HG02642 (cell line): ENCODE results near the gene KRTAP2-4.
"Not testable (repeated sequence)": the region's sequence is repeated elsewhere in the genome, so short reads cannot be mapped to it uniquely, and the experiment has no call there.

Experiments
- ATAC-seq: cut with Tn5 transposase; IDR thresholded peaks from one replicate; pipeline ENCODE4 v1.9.1; 2021; ENCODE audit warnings: mild to moderate bottlenecking; ENCODE audit not compliant: unreplicated experiment, poor library complexity

KRTAP2-4 gene

GRCh38 chr17:41040783-41041571 is 24.7 kb downstream of the KRTAP2-4 start, which contains the start of gene KRTAP1-1:
TSS of gene KRTAP1-1 (minus strand) at chr17:41041450. CDS start at chr17:41041397, 53 bp downstream.
- not testable (repeated sequence) for ATAC-seq

- no peak for ATAC-seq
These were observed 27.8 kb downstream of the KRTAP2-4 start for GRCh38 chr17:41037853-41038350.

- not testable (repeated sequence) for ATAC-seq
These were observed 31.2 kb downstream of the KRTAP2-4 start, which contains the start of gene KRTAP1-3 for GRCh38 chr17:41034346-41034935. TSS of gene KRTAP1-3 (minus strand) at chr17:41034874. CDS start at chr17:41034821, 53 bp downstream.

- no peak for ATAC-seq
These were observed 35.9 kb downstream of the KRTAP2-4 start, which contains the start of gene KRTAP1-4 for GRCh38 chr17:41029633-41030245. TSS of gene KRTAP1-4 (minus strand) at chr17:41030195. CDS start at chr17:41030078, 117 bp downstream.

GRCh38 chr17:41026715-41027471 is 38.8 kb downstream of the KRTAP2-4 start, which contains the start of gene KRTAP1-5:
TSS of gene KRTAP1-5 (minus strand) at chr17:41027208. CDS start at chr17:41027155, 53 bp downstream.
- ATAC-seq, result no peak

- ATAC-seq, result no peak
These were observed 41.0 kb downstream of the KRTAP2-4 start for GRCh38 chr17:41024697-41025096.

- ATAC-seq, result no peak
These were observed 45.3 kb downstream of the KRTAP2-4 start for GRCh38 chr17:41020336-41020735.

- no peak for ATAC-seq
These were observed 46.3 kb downstream of the KRTAP2-4 start for GRCh38 chr17:41019415-41019814.

GRCh38 chr17:41018541-41018940 is 47.1 kb downstream of the KRTAP2-4 start:
- no peak for ATAC-seq

GRCh38 chr17:41016578-41017215 is 49.0 kb downstream of the KRTAP2-4 start:
- no peak for ATAC-seq

GRCh38 chr17:41015454-41015853 is 50.2 kb downstream of the KRTAP2-4 start:
- no peak for ATAC-seq
